Upper lobe of left lung (tissue), 6 donors: ENCODE data around the gene ARID3A. TPM values are rescaled to one million over a fixed set of nuclear protein-coding genes. Genes with fewer than 3 reads are reported as not detected.
A peak's percentile ranks its signal among the peaks of the same experiment; 100 is the strongest.

ENCODE experiments used
- ATAC-seq, 2 donors: fragments of 200-7000 bp; cut with Tn5 transposase; one replicate each; pipeline ENCODE4 v1.9.1; 2022; ENCODE audit warnings: mild to moderate bottlenecking in 2 of 2, moderate library complexity in 2 of 2; ENCODE audit not compliant: low FRiP score in 2 of 2
- DNase-seq, 2 donors: peaks; one replicate each; pipeline ENCODE4 v3.0.0-alpha.2; 2019 to 2020
- H3K27ac ChIP-seq, 4 donors: fragments of 200-600 bp; sonication (generic); one replicate each; pipeline ENCODE4 v1.5.1; 2016 to 2019
- H3K27me3 ChIP-seq, 4 donors: fragments of 200-600 bp; sonication (generic); one replicate each; pipeline ENCODE4 v1.5.1; 2017 to 2019
- H3K36me3 ChIP-seq, 4 donors: fragments of 200-600 bp; sonication (generic); one replicate each; pipeline ENCODE4 v1.5.1; 2016 to 2019
- H3K4me1 ChIP-seq, 4 donors: fragments of 200-600 bp; sonication (generic); one replicate each; pipeline ENCODE4 v1.5.1; 2018 to 2019
- H3K4me3 ChIP-seq, 4 donors: fragments of 200-600 bp; sonication (generic); one replicate each; pipeline ENCODE4 v1.5.1; 2017 to 2019; ENCODE audit warnings: mild to moderate bottlenecking in 2 of 4, moderate library complexity in 1 of 4
- H3K9me3 ChIP-seq, 4 donors: fragments of 200-600 bp; sonication (generic); one replicate each; pipeline ENCODE4 v1.5.1; 2018 to 2019
- CTCF ChIP-seq, 6 experiments: fragments of 450-650 bp in 4 of 6; fragments of 200-600 bp in 2 of 6; sonication (generic) in 2 of 6; IDR thresholded peaks; one replicate each; pipeline ENCODE4 v1.5.1; 2016 to 2019; ENCODE audit warnings: antibody characterized with exemption in 6 of 6
- EP300 ChIP-seq, 4 donors: sonication (generic); formaldehyde crosslinking; IDR thresholded peaks; one replicate each; pipeline ENCODE4 v1.5.1; 2017; ENCODE audit warnings: antibody characterized with exemption in 4 of 4, control low read depth in 2 of 4
- POLR2A ChIP-seq, 4 donors: fragments of 450-650 bp; IDR thresholded peaks; one replicate each; pipeline ENCODE4 v1.5.1; 2016 to 2017; ENCODE audit warnings: antibody characterized with exemption in 4 of 4, mild to moderate bottlenecking in 2 of 4
- POLR2AphosphoS5 ChIP-seq, 2 donors: sonication (generic); formaldehyde crosslinking; IDR thresholded peaks; one replicate each; pipeline ENCODE4 v1.5.1; 2017; ENCODE audit warnings: antibody characterized with exemption in 2 of 2
- WGBS, 2 donors: methylation state at CpG; one replicate each; pipeline ENCODE4 v1.1.5; 2017 to 2018; 5-methylcytosine and 5-hydroxymethylcytosine counted together
- total RNA-seq, 6 donors: library from RNA; depleted of rRNA in 4 of 6; stranded (reverse); fragments of >200 nt in 4 of 6; gene quantifications; one replicate each; pipeline versions ENCODE4 v1.1.0 to v1.2.1, GENCODE V29; 2016 to 2021
- donor health status: DM: no; HTN: no; CAD: no; lungs with moderate emphysema.
- donor health status: DM: no; HTN: yes; CAD: no; lungs with severe emphysema.

The ARID3A gene
- total RNA-seq, 6 donors from 2014 or later = 7.1 to 54.5 (median 19.2) TPM

GRCh38 chr19:1014161-1015060, 88.6 kb downstream of the ARID3A start:
- DNase-seq (peak in 1 of 2 donors; percentile 84), ATAC-seq (no peak)
- Histone ChIP-seq H3K27ac (no peak overlapping the region), H3K4me3 (no peak overlapping the region), H3K4me1 (peaks cover 37 to 50% (median 43%) of the 10 kb centered on the region in 4 donors), H3K9me3 (no peaks in the 10 kb centered on the region), H3K36me3 (peaks cover 13 to 55% (median 53%) of the 10 kb centered on the region in 4 donors), H3K27me3 (no peaks in the 10 kb centered on the region)
- TF ChIP-seq POLR2A (IDR thresholded peaks at IDR 0.05) (no peak), EP300 (IDR thresholded peaks at IDR 0.05) (no peak), POLR2AphosphoS5 (IDR thresholded peaks at IDR 0.05) (no peak), CTCF (IDR thresholded peaks at IDR 0.05) (no peak)
- WGBS, 2 donors = 95 to 96% methylated on average over 36 to 37 of the region's 49 CpGs

- DNase-seq (peak in 1 of 2 donors; percentile 81), ATAC-seq (no peak)
- Histone ChIP-seq H3K9me3 (no peaks in the 10 kb centered on the region), H3K27ac (no peak overlapping the region), H3K27me3 (no peaks in the 10 kb centered on the region), H3K36me3 (peaks cover 13 to 48% (median 44%) of the 10 kb centered on the region in 4 donors), H3K4me3 (no peak overlapping the region), H3K4me1 (peaks cover 42 to 58% (median 48%) of the 10 kb centered on the region in 4 donors)
- TF ChIP-seq EP300 (IDR thresholded peaks at IDR 0.05) = no peak
- no peak for TF ChIP-seq CTCF (IDR thresholded peaks at IDR 0.05)
- no peak for TF ChIP-seq POLR2AphosphoS5 (IDR thresholded peaks at IDR 0.05)
- no peak for TF ChIP-seq POLR2A (IDR thresholded peaks at IDR 0.05)
- 92 to 93% methylated on average over 7 to 26 of the region's 29 CpGs for WGBS, 2 donors
Observed at GRCh38 chr19:1015061-1015781, 89.4 kb downstream of the ARID3A start.

- Histone ChIP-seq H3K9me3 (no peaks in the 10 kb centered on the region), H3K27me3 (no peaks in the 10 kb centered on the region), H3K27ac (peak overlapping the region; percentile 8 to 96 (median 54)), H3K4me1 (peaks cover 42 to 60% (median 48%) of the 10 kb centered on the region in 4 donors), H3K36me3 (peaks cover 9 to 40% (median 37%) of the 10 kb centered on the region in 4 donors), H3K4me3 (no peak overlapping the region)
- ATAC-seq = no peak
- peak in 1 of 2 donors; percentile 72 for DNase-seq
- TF ChIP-seq POLR2A (IDR thresholded peaks at IDR 0.05) = no peak
- no peak for TF ChIP-seq EP300 (IDR thresholded peaks at IDR 0.05)
- no peak for TF ChIP-seq CTCF (IDR thresholded peaks at IDR 0.05)
- TF ChIP-seq POLR2AphosphoS5 (IDR thresholded peaks at IDR 0.05) = no peak
- WGBS, 2 donors = 68 to 78% methylated on average over 11 to 23 of the region's 31 CpGs
Observed at GRCh38 chr19:1015782-1016646, 90.2 kb downstream of the ARID3A start.

GRCh38 chr19:1016647-1017114, 90.8 kb downstream of the ARID3A start:
- Histone ChIP-seq H3K9me3 (no peaks in the 10 kb centered on the region), H3K27ac (peak overlapping the region; percentile 40 to 96 (median 54)), H3K4me3 (no peak overlapping the region), H3K4me1 (peaks cover 43 to 62% (median 49%) of the 10 kb centered on the region in 4 donors), H3K27me3 (no peaks in the 10 kb centered on the region), H3K36me3 (peaks cover 4 to 34% (median 30%) of the 10 kb centered on the region in 4 donors)
- TF ChIP-seq POLR2AphosphoS5 (IDR thresholded peaks at IDR 0.05) = peak in 1 of 2 donors; percentile 62
- no peak for TF ChIP-seq POLR2A (IDR thresholded peaks at IDR 0.05)
- peak in 1 of 2 donors; percentile 49 for DNase-seq
- no peak for ATAC-seq
- WGBS, 2 donors = 20 to 38% methylated on average over 1 to 12 of the region's 12 CpGs
